ENCODE results near the gene NEK5. TPM values are rescaled to one million over a fixed set of nuclear protein-coding genes. Genes with fewer than 3 reads are reported as not detected.
"Not testable (repeated sequence)": the region's sequence is repeated elsewhere in the genome, so short reads cannot be mapped to it uniquely, and the experiment has no call there.

NEK5 gene
- total and polyA plus RNA-seq, 2 donors (not counting 3 experiments of a cell fraction or from before 2014, with no cell fraction given): 0.03 to 0.18 TPM

- DNase-seq (ENCODE audit: low read depth, low spot score) (peak; percentile 68), FAIRE-seq (peak; percentile 72)
- intact Hi-C loops (cut with micrococcal nuclease): loop anchor here (1.0 kb wide), 1 partner anchor 49 kb away; the partner anchor contains the start of gene ALG11
- H3K79me2 ChIP-seq (ENCODE audit: control insufficient read depth, insufficient read depth, low read length): no peaks in the 10 kb centered on the region
- ChIA-PET CTCF (interaction anchor here (0.7 to 1.4 kb wide), 9 partner anchors 8 to 174 kb away, joined by 3 to 10 read pairs (median 5); no protein-coding TSS in a partner anchor), POLR2A (interaction anchor here (0.9 to 1.4 kb wide), 2 partner anchors 22 to 611 kb away, joined by 3 read pairs; no protein-coding TSS in a partner anchor)
- no TSS peak for BruUV-seq (replicated peaks)
- H3K9ac ChIP-seq (replicated peaks; ENCODE audit: extremely low read depth, insufficient read depth, low read length): peak overlapping the region; percentile 27
- TF ChIP-seq CTCF (IDR thresholded peaks at IDR 0.05; ENCODE audit: extremely low read depth in 1 of 2, insufficient read depth in 1 of 2, low read depth in 1 of 2, low read length in 2 of 2) (no peak), MYC (IDR thresholded peaks at IDR 0.05; ENCODE audit: low read depth, low read length) (no peak), EZH2 (IDR thresholded peaks at IDR 0.05; ENCODE audit: borderline replicate concordance, low read depth, low read length, severe bottlenecking) (no peak), GATA2 (IDR thresholded peaks at IDR 0.05; ENCODE audit: insufficient read depth, insufficient read length, low read depth, low read length) (no peak), FOS (IDR thresholded peaks at IDR 0.05; ENCODE audit: borderline replicate concordance, insufficient read depth, low read length) (no peak), POLR2AphosphoS5 (IDR thresholded peaks at IDR 0.05; ENCODE audit: insufficient read depth, low read depth, low read length) (no peak), POLR2A (IDR thresholded peaks at IDR 0.05; ENCODE audit: low read depth, low read length) (no peak), MAX (IDR thresholded peaks at IDR 0.05; ENCODE audit: insufficient read depth, insufficient read length) (no peak), JUN (IDR thresholded peaks at IDR 0.05; ENCODE audit: borderline replicate concordance, insufficient read depth, insufficient read length, low read depth) (no peak)
- no peaks in the 10 kb centered on the region for H3K36me3 ChIP-seq (ENCODE audit: control insufficient read depth in 2 of 2, extremely low read depth in 1 of 2, insufficient read depth in 2 of 2, low read length in 2 of 2)
- H3K9me1 ChIP-seq (replicated peaks; ENCODE audit: control insufficient read depth, extremely low read depth, insufficient read depth, low read length): no peaks in the 10 kb centered on the region
- peak overlapping the region; percentile 36 for H3K27ac ChIP-seq (ENCODE audit: insufficient read depth, low read depth, low read length)
- H3K4me1 ChIP-seq (ENCODE audit: control insufficient read depth, extremely low read depth, insufficient read depth, low read length): peaks cover 13% of the 10 kb centered on the region
- H3K27me3 ChIP-seq (ENCODE audit: control insufficient read depth in 2 of 2, insufficient read depth in 2 of 2, low read length in 2 of 2): no peaks in the 10 kb centered on the region
- H3K9me3 ChIP-seq (replicated peaks; ENCODE audit: control insufficient read depth, insufficient read depth, low read length): no peaks in the 10 kb centered on the region
- no peak overlapping the region for H3K4me3 ChIP-seq (replicated peaks in 1 of 3; ENCODE audit: insufficient read depth in 1 of 3, low read depth in 1 of 3, low read length in 3 of 3)
- dilution Hi-C loops (cut with MboI; ENCODE audit: extremely low pct_ligation_motif_present, low sequenced_read_pairs): no loop called here
- no peak overlapping the region for H2AFZ ChIP-seq (ENCODE audit: low read depth, low read length)
- H3K4me2 ChIP-seq (ENCODE audit: insufficient read depth, low read length): peak overlapping the region; percentile 68
- no peaks in the 10 kb centered on the region for H4K20me1 ChIP-seq (replicated peaks; ENCODE audit: control insufficient read depth, extremely low read depth, insufficient read depth, low read length)
Observed at GRCh38 chr13:52061587-52061986, 67.3 kb downstream of the NEK5 start.

GRCh38 chr13:52061064-52061463 lies 67.8 kb downstream of the NEK5 start:
- H3K36me3 ChIP-seq (ENCODE audit: control insufficient read depth in 2 of 2, extremely low read depth in 1 of 2, insufficient read depth in 2 of 2, low read length in 2 of 2); BruUV-seq (replicated peaks); H4K20me1 ChIP-seq (replicated peaks; ENCODE audit: control insufficient read depth, extremely low read depth, insufficient read depth, low read length); H3K9me3 ChIP-seq (replicated peaks; ENCODE audit: control insufficient read depth, insufficient read depth, low read length); H2AFZ ChIP-seq (ENCODE audit: low read depth, low read length); DNase-seq (ENCODE audit: low read depth, low spot score); FAIRE-seq; H3K79me2 ChIP-seq (ENCODE audit: control insufficient read depth, insufficient read depth, low read length); H3K27me3 ChIP-seq (ENCODE audit: control insufficient read depth in 2 of 2, insufficient read depth in 2 of 2, low read length in 2 of 2); H3K9me1 ChIP-seq (replicated peaks; ENCODE audit: control insufficient read depth, extremely low read depth, insufficient read depth, low read length); H3K4me3 ChIP-seq (replicated peaks in 1 of 3; ENCODE audit: insufficient read depth in 1 of 3, low read depth in 1 of 3, low read length in 3 of 3); dilution Hi-C loops (cut with MboI; ENCODE audit: extremely low pct_ligation_motif_present, low sequenced_read_pairs); H3K27ac ChIP-seq (ENCODE audit: insufficient read depth, low read depth, low read length); H3K9ac ChIP-seq (replicated peaks; ENCODE audit: extremely low read depth, insufficient read depth, low read length): not testable (repeated sequence)
- H3K4me1 ChIP-seq (ENCODE audit: control insufficient read depth, extremely low read depth, insufficient read depth, low read length): peaks cover 13% of the 10 kb centered on the region
- POLR2A ChIA-PET: interaction anchor here (0.9 kb wide), 1 partner anchor 610 kb away, joined by 3 read pairs; no protein-coding TSS in a partner anchor
- CTCF ChIA-PET: interaction anchor here (0.7 to 1.4 kb wide), 9 partner anchors 8 to 175 kb away, joined by 3 to 10 read pairs (median 5); no protein-coding TSS in a partner anchor
- peak overlapping the region; percentile 68 for H3K4me2 ChIP-seq (ENCODE audit: insufficient read depth, low read length)
- intact Hi-C loops (cut with micrococcal nuclease): loop anchor here (1.0 kb wide), 1 partner anchor 49 kb away; the partner anchor contains the start of gene ALG11

Measured in endothelial cell of umbilical vein (primary cell).